Subcutaneous adipose tissue (tissue), 4 donors: Measurements from ENCODE around the gene KCNMA1. TPM values are rescaled to one million over a fixed set of nuclear protein-coding genes. Genes with fewer than 3 reads are reported as not detected.

Experiments used
- total RNA-seq, 4 donors: library from RNA; depleted of rRNA; stranded (reverse); fragments of >200 nt; gene quantifications; one replicate each; pipeline ENCODE4 v1.1.0, GENCODE V29; 2016
- TF ChIP-seq, protein P1 (sequence below): fragments of 450-650 bp; IDR thresholded peaks from one replicate; pipeline ENCODE4 v1.5.1; 2016; ENCODE audit warnings: low read depth, mild to moderate bottlenecking, control low read depth, antibody characterized with exemption, moderate library complexity

Gene KCNMA1
- total RNA-seq, 4 donors from 2014 or later, result 10.3 to 91.5 (median 23.8) TPM

DNA sequence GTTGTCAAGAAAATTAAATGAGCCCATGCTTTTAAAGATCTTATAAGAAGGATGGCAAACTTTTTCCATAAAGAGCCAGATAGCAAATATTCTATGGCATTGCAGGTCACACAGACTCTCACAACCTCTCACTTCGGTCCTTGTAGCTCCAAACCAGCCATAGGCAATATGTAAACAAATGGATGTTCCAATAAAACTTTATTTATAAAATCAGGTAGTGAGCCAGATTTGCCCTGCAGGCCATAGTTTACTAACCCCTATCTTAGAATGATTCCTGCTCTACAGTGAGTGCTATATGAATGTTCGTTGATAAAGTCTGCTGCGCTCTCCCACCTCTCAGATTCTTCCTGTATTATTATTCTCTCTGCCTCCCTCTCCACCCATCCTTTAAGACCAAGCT lies 177.7 kb downstream of the KCNMA1 start:
- TF ChIP-seq, protein P1, sequence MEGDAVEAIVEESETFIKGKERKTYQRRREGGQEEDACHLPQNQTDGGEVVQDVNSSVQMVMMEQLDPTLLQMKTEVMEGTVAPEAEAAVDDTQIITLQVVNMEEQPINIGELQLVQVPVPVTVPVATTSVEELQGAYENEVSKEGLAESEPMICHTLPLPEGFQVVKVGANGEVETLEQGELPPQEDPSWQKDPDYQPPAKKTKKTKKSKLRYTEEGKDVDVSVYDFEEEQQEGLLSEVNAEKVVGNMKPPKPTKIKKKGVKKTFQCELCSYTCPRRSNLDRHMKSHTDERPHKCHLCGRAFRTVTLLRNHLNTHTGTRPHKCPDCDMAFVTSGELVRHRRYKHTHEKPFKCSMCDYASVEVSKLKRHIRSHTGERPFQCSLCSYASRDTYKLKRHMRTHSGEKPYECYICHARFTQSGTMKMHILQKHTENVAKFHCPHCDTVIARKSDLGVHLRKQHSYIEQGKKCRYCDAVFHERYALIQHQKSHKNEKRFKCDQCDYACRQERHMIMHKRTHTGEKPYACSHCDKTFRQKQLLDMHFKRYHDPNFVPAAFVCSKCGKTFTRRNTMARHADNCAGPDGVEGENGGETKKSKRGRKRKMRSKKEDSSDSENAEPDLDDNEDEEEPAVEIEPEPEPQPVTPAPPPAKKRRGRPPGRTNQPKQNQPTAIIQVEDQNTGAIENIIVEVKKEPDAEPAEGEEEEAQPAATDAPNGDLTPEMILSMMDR, result no peak

DNA sequence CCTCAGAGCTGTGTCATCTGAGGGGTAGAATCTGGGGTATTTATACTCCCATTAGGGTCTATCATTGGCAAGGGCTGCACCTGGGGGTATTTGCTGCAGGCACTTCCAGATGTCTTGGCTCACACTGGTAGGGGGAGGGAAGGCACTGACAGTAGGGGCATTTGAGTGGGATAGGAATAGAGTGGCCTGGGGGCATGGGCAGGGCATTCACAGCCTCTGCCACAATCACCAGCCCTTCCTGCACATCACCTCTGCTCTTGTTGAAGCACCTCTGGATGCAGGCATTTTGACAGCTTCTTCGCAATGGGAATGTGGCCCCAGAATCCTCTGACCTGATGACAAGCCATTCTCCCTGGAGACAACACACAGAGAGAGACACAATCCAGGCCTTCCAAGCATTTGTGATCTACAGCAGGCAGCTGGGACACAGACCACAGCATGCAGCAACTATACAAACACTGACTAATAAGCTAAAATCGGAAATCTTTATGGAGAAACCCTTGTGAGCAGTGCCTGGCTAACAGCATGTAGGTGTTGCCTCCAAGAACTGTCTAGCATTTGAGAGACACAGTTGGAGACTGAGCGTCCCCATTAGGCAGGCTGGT lies 178.5 kb downstream of the KCNMA1 start:
- TF ChIP-seq, protein P1, result no peak

DNA sequence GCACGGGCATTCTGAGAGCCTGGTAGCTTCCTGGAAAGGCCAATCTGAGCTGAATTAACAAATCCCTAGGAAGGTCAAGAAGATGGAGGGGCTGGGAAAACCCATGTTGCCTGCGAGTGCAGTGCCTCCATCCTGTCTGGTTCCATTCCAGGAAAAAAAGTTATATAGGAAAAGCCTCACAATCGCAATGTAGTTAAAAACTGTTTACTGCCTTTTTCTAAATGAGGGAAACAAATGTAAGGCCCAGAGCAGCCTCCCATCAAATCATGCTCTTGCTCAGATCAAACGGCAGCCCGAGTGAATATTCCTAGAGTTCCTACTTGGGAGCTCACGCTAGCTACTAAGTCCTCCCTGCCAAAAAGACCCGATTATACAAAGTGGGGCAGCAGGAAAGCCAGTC lies 179.9 kb downstream of the KCNMA1 start:
- TF ChIP-seq, protein P1, result no peak

DNA sequence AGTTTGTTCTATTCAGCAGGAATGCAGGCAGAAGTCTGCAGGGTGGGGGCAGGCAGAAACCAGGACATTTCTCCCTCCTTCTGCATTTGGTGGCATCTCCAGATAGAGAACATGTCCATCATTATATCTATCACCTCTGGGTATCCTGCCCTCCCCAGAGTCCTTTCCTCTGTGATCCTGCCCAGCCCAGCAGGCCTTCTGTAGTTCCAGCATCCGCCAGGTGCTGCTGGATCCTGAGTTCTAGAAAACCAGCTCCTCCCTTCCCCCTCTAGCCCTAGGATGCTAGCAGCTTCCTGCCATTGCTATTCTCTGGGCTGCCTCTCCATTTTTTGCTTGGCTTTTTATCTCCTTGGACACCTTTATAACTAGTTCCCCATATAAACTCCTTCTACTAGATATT lies 180.3 kb downstream of the KCNMA1 start:
- TF ChIP-seq, protein P1, result no peak

DNA sequence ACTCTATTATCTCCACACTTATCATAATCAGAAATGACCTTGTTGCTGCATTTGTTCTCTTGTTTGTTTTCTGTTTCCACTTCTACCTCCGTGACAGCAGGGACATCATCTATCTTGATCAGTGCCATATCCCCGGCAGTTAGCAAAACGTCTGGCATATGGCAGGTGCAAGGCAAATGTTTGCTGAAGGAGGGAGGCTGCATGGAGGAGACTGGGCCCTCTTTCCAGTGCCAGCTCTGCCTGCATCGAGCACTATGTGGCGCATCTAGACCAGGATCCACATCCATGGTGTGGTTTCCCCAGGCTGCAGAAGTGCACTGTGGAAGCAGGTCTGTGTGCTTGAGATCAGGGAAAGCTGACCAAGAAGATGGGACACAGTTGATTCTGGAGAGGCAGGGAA lies 181.2 kb downstream of the KCNMA1 start:
- TF ChIP-seq, protein P1, result no peak

DNA sequence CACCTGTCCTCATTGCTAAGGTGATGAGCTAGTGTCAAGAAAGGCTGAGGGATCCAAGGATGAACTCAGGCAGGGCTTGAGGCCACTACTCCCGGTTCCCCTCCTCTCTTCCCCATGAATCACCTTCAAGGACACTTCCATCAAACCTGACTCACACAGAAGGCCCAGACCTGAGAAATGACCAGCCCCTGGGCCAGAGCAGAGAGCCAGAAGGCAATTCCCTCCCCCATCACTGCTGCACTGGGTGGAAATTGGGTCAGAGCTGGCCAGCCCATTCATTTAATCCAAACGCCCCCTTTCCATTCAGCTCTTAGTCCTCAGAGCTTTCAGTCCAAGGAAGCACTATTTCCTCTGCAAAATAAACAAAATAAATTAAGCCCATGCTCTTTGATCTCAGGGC lies 182.0 kb downstream of the KCNMA1 start:
- TF ChIP-seq, protein P1, result no peak

DNA sequence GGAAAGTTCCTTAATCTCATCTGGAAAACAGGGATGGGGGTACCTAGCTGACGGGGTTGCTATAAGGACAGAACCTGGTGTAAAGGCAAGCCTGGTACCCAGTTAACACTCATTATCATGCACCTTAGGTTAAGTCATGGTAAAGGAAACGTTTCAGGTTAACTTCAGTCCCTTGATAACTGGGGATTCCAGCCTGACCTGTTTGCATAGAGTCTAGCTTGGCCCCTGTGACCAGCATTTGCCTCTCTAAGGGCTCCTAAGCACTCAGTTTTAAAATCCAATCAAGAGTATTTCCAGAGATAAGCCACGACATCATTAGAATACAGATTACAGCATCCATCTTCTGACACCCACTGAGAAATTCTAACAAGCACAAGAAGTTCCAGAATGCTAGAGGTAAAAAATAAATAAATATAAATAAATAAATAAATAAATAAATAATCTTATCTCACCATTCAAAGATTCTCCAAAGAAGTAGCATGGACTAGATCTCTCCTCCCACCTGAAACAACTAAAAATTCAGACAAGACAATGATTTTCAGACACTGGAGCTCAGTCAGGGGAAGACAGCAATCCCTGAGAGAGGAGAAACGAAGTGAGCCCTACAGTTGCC lies 184.6 kb downstream of the KCNMA1 start:
- TF ChIP-seq, protein P1, result no peak
